Glomerular endothelial cell (primary cell): ENCODE measurements around the gene CD2. TPM values are rescaled to one million over a fixed set of nuclear protein-coding genes. Genes with fewer than 3 reads are reported as not detected.

Source experiments
- DNase-seq: peaks from one replicate; pipeline ENCODE4 v3.0.0-alpha.2; 2011; ENCODE audit warnings: low read depth, low spot score; ENCODE audit errors: extremely low read depth
- total RNA-seq: library from RNA; depleted of rRNA; stranded (reverse); fragments of >200 nt; gene quantifications from 2 replicates; pipeline ENCODE4 v1.2.3, GENCODE V29; 2015

The CD2 gene
- total RNA-seq, 1 donor from 2014 or later: not detected

DNA sequence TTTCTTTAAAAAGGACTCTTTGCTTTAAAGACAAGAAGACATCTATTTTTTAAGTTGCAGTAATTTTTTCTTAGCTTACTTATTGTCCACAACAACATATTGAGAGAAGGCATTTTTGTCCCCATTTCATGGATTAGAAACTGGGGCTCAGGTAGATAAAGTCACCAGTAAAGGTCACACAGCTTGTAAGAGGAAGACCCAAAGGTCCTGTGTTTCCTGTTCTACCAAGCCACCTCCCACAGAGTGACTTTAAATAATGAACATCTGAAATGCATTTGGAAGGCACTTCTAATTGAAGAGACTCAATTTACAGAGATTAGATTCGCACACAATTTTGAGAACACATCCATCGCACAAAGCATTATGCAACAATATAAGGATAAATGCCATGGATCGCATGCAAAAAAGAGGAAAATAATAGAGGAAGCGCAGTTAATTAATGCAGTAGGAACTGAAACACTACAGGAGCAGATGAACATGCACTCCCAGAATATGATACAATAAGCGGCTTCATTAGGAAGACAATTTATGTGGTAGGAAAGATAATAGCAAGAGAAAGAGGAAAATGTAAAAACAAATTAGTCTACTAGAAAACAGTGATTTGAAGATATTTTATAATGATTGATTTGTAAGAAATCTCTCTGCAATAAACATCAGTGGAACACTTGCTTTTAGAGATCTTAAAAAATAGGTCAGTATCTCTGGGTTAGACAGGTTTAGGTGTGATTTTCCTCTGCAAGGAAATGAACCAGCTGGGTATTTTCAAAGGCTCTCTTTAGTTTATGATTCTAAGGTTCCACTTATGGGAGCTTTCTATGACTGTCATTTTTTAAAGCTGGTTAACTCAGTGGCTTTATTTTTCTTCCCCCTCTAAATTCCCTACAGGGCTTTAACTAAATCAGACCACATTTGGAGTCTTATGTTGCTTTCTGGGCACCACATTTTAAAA lies 27.1 kb upstream of the CD2 start:
- DNase-seq: no peak

DNA sequence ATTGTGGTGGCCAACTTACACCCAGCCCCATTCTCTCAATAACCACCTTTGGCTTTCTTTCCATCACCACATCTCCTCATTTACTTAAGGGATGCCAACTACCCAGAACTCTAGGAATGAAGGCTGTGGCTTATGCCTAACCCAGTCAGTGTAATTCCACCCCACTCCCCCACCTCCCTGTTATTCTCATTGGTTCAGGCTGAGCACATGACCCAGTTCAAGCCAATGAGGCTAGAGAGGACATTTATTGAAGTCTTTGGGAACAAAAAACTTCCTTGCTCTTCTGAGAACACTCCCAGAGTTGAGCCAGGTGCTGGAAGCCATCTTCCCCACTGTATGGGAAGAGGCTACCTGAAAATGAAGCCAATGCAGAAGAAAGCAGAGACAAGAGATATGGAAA lies 22.8 kb upstream of the CD2 start:
- DNase-seq: no peak

DNA sequence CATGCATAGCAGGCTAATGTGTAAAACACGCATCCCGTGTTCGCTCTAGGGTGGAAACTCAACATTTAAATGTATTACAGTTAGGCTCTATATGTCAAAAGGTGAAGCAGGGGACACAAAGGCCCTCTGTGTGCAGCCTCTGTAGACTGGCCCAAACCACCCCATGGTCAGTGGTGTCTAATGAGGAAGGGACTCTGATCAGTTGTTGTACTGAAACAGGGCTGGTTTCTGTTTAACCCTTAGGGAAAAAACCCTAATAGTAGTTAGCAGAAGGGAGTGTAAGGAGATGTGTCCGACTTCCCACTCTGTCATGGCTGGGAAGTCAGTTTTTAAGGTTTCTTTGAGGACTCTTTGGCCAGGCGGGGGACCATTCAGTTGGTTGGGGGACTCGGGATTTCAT lies 21.5 kb upstream of the CD2 start:
- no peak for DNase-seq

DNA sequence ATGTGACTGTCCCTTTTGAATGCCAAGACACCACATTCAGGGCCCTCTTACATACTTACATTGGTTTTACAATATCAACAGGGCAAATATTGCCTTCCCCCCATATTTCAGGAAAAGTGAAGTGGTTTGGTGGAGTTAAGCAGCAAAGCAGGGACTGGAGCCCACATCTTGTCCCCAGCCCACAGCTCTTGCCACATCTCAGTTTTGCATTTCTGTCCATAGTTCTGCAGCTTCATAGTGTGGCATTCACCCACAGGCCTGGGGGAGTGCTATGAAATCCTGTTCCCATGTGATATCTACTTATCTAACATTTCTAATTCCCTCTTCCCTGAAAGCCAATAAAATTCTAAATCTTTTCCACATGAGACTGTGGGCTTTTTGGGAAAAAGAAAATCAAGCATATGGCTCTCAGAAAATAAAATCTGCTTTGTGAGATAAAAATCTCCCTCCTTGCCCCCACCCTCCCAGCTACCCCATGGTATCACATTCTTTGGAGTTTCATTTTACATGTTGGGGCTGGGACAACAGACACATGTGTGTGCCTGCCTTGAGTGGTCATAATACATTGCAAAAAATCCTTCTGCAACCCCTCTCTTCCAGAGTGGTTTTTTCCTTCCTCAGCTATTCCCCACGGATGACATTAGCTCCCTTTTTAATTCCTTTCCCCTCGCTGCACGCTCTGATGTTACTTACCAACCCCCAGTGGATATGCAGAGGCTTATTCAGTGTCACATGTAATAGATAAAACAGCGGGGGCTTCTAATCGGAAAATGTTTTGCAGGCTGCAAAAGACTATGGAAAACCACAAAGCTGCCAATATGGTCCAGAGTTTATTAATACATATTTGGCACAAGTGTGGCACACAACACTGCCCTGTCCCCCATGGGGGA lies 20.5 kb upstream of the CD2 start:
- DNase-seq: no peak

DNA sequence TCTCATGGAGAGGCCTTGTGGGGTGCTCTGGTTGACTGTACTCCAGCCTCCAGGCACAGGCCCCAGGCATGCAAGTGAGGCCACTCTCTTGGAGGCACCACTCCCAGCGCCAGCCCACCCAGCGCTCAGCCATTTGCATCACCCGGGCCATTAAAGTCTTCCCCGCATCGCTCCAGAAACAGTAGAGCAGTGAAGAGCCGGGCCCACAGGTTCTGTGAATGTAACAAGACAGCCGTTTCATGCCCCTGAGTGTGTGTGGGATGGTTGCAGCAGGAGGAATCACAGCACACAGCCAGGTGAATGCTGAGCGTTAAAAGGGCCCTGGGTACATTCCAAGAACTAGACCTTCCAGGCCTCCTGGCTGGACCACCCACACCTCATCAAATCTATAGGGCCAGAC lies 19.0 kb upstream of the CD2 start:
- DNase-seq: no peak

DNA sequence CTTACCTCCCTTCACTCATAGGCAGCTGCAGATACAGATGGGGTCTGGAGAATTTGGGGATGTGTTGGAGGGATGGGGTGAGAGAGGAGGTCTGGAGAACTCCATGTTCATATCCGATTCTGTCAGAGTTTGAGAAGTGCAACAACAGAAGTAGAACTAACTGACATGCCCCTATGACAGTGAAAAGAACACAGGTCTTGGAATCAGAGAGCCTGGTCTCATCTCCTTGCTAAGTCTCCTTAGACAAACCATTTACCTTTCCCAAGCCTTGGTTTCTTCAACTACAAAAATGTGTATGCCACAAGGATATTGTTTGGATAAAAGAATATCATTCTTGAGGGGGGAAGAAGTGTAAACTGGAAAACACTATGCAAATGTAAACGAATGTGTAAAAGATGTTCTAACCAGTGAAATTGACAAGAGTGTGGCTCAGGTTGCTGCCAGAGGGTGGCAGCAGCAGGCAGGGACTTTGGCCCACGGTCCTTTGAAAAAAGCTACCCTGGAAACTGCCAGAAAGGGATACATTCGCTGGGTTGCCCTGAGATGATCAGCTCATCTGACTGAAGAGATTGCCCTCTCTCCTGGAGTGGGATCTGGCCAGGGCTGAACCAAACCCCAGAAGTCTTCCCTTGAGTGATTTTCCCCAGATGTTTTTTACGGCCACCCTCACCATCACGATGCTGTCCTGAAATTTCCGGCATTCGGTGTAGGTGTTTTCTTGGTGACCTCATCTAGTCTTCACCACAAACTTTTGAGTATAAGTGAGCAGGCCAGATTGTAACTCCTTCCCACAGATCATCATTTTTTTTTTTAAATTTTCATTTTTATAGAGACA lies 17.0 kb upstream of the CD2 start:
- DNase-seq: peak; percentile 9

DNA sequence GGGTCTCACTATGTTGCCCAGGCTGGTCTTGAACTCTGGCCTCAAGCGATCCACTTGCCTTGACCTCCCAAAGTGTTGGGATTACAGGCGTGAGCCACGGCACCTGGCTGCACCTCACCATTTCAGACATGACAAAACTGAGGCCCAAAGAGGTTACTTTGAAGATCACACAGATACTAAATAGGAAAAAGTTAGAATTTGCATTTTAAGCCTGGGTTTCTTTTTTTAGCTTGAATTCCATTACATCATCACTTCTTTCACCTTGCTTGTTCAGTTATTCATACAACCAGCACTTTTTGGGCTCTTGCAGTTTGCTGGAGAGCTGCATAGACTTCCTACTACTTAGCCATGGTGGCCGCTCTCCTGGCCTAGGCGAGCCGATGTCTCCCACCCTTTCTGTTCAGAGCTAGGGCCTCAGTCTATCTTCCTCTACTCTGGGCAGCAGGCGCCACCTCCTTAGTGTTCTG lies 16.3 kb upstream of the CD2 start:
- DNase-seq: no peak

DNA sequence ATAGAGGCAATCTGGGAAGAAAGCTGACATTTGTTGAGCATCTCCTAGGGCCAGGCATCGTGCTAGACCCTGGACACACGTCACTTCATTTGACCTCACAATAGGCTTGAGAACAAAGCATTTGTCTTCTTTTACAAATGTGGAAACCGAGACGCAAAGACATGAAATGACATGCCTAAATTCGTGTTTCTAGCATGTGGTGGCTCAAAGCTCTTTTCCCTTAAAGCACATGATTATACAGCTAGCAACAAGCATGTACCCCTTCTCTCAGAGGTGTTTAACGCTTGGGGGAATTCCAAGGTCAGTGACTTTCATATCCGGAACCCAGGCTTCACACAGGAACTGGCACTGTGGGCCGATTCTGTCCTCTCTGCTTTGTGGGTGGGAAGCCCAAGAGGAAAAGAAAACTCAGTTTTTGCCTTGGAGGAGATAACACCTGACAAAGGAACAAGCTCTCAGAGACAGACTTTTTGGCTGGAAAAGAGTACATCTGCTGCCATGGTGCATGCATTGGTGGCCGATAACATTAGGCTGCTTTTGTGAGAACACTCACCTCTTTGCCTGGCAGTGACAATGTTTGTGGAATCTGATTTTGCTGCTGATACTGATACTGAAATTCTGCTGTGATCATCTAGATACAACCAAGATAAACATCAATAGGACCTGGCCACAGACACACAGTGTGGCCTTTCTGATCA lies 15.4 kb upstream of the CD2 start:
- DNase-seq: no peak

DNA sequence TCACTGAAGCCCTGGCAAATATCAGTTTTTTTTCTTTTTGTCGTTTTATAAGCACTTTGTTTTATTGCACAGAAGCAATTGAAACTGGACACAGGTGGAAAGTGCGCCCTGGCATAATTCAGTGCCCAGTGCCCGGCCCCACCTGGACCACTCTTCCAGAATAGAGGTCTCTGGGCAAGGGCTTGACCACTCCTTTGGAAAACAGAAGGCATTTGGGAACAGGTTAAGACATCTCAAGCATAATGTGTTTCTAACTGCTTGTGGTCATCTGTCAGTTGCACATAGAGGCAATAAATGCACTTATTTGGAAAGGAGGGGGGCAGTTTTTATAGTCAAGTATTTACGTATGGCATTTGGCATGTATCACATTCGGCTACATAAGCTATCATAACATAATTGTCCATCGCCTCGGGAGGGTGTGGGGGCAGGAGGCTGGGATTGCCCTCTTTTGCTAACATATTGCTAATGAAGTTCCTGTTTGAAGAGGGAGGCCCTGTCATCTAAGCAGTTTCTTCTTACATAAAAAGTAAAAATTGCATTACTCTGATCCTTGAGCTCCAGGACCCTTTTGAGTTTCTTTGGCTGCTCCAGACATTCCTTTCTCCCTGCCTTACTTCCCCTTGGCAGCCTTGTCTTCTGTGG lies 14.7 kb upstream of the CD2 start:
- DNase-seq: no peak

DNA sequence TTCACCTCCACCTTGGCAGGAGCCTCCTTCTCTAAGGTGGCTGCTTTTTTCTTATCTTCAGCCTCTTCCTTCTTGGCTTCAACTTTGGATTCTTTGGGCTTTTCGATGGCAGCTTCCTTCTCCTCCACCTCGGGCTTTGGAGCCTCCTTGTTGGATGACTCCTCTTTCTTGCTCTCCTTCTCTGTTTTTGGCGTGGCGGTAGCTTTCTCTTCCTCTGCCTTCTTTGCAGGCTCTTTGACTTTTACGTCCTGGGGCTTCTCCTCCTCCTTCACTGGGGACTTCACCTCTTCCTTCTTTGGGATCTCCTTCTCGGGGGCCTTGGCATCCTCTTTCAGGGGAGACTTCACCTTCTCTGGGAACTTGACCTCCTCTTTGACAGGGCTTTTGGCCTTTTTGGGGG lies 13.9 kb upstream of the CD2 start:
- no peak for DNase-seq

DNA sequence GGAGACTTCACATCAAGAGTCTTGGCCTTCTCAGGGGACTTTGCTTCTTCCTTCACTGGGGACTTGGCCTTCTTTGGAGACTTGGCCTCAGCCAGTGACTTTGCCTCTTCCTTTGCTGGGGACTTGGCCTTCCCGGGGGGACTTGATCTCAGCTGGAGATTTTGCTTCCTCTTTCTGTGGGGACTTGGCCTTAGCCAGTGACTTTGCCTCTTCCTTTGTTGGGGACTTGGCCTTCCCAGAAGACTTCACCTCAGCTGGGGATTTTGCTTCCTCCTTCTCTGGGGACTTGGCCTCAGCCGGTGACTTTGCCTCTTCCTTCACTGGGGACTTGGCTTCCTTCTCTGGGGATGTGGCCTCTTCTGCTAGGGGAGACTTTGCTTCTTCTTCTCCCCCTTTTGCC lies 13.5 kb upstream of the CD2 start:
- DNase-seq: no peak

DNA sequence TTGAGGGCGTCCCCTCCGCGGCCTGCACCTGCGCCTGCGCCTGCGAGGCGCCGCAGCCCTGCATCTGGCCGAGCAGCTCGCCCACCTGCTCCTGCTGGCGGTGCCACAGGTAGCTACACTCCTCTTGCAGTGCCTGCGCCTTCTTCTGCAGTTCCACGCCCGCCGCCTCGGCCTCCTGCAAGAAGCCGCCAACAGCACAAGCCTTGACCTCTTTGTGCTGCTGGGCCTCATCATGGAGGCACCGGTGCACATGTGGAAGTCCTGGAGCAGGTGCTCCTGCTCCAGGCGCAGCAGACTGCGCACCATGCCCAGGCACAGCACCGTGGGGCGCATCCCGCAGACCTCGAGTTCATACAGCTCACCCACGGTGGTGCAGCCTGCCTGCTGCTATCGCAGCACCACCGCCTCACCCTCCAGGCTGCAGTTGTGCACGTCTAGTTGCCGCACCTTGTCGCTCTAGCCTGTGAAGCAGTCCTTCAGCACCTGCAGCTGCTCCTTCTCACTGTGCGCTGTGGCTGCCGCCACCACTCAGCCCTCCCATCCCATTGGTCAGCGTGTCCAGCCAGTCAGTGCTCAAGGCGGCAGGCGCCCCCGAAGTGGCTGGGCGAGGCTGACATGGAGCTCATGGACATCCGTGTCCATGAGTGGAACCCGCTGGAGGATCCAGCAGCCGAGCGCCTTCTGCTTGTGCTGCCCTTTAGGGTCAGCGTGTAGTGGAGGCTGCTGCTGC lies 12.2 kb upstream of the CD2 start:
- DNase-seq: no peak

DNA sequence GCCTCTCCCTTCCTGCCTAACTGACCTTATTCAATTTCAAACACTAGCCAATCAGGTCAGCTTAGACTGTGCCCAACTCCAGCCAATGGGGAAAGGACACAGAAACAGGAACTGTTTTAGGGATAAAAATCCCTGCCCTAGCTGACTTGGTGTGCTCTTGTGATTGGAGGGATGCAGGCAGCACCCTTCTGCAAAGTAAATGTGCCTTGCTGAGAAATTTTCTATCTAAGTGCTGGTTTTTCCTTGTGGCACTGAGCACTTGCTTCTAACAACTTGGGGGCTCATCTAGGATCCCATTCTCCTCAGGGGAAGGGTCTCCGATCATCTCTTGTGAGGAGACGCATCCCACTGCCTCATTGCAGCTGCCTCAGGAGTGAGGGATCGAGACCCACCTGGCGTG lies 10.7 kb upstream of the CD2 start:
- DNase-seq: no peak

DNA sequence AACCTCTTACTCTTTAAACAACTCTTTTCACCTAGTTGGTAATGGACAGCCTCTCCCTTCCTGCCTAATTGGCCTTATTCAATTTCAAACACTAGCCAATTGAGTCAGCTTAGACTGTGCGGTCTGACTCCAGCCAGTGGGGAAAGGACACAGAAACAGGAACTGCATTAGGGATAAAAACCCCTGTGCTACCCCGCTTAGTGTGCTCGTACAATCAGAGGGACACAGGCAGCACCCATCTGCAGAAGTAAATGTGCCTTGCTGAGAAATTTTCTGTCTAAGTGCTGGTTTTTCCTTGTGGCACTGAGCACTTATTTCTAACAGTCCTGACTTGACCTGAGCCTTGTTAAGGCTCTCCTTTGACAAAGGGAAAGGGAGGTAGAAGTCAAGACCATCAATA lies 6.0 kb upstream of the CD2 start:
- DNase-seq: no peak

DNA sequence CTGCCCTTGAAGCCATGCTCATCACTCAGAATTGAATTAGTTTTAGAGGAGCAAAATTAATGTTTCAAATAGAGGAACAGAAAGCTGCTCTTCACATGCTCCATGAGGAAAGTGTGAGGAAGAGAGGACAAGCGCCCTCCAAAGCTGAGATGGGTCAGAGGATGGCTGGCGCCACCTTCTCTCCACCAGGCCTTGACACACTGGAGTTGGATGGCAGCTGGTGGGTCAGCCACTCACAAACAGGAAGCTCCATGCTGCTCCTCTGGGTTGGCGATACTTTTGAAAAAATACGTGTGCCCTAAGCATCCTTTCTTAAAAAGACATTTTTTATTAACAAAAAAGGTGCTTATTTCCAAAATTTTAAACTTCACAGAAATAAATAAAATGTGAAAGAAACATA lies 3.1 kb upstream of the CD2 start:
- DNase-seq: no peak

DNA sequence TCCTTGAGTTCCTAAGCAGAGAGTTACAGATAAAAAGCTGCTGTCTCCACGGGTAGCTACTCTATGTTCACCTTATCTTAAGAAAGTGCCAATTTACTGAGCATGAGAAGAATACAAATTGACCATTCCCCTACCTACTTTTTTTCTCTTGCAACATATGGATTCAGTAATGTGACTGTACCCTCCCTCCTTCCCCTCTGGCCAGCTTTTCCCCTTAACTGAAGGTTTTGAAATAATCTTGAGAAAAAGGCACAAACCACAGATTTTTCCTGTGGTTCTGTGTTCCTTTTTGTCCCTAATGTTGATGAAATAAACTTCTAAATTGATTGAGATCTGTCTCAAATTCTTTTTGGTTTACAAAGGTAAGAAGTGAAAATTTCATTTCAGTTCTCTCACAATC lies 2.6 kb upstream of the CD2 start:
- no peak for DNase-seq

DNA sequence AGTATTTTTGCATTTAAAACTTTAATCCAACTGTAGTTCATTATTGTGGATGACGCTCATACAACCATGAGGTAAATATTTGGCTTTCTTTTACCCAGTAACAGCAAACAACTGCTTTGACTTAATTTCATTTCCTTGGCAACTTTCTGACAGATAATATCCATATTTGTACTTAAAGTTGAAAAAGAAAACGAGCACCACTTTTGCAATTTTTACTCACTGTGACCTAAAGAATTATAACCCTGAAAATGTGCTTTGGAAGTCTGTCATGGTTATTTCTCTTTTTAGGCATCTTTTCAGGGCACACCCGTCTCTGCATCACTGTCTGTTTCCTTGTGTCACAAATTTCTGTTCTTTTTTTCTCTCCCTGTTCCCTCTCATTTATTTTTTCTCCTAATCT lies 918 bp upstream of the CD2 start:
- no peak for DNase-seq

DNA sequence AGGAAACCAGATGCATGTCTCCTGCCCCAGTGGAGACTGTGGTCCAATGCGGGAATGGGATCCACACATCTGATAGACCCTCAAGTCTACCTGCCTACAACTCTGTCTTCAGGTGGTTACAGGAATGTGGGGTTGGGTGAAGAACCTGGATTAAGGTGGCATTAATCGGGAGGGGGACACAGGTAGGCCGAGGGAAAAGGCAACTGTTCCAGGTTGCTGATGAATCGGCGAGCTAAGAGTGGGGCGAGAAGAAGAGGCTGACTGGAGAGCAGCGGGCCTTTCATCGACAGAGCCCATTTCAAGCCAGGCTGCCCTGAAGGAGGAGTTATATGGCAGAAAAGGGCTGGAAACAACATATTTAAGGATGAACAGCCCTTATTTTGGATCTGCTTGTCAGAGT lies 836 bp downstream of the CD2 start:
- DNase-seq: no peak

DNA sequence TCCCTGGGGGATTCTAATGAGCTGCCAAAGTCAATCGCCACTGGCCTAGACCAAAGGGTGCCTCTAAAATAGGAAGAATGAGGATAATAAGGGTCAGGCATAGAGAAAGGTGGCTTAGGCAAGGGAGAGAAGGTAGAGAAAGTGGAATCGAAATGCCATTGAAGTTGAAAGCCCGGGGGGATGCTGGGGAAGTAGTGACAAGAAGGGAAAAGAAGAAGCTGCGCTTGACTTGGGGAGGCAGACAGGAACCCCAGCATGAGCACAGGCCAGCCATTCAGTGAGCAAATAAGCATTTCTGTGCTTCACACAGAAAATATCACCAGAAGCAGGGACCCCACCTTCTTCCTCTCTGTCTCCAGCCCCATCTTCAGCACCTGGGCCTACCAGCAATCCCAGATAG lies 1.5 kb downstream of the CD2 start:
- DNase-seq: no peak
